SU-DHL-6 (cell line): ENCODE measurements around the gene OR2H2.

Source experiments
- CTCF ChIP-seq: fragments of 200-600 bp; sonication (generic); IDR thresholded peaks from one replicate; pipeline ENCODE4 v1.5.1; 2017; ENCODE audit warnings: antibody characterized with exemption, mild to moderate bottlenecking, low read length, moderate library complexity; ENCODE audit not compliant: insufficient read depth, poor library complexity, severe bottlenecking
- EZH2phosphoT487 ChIP-seq: fragments of 200-600 bp; sonication (generic), shearing (Covaris generic); conservative IDR thresholded peaks from 2 replicates; pipeline ENCODE4 v1.6.1; 2018; ENCODE audit warnings: mild to moderate bottlenecking, antibody characterized with exemption, low read length, moderate library complexity, mixed read lengths

DNA sequence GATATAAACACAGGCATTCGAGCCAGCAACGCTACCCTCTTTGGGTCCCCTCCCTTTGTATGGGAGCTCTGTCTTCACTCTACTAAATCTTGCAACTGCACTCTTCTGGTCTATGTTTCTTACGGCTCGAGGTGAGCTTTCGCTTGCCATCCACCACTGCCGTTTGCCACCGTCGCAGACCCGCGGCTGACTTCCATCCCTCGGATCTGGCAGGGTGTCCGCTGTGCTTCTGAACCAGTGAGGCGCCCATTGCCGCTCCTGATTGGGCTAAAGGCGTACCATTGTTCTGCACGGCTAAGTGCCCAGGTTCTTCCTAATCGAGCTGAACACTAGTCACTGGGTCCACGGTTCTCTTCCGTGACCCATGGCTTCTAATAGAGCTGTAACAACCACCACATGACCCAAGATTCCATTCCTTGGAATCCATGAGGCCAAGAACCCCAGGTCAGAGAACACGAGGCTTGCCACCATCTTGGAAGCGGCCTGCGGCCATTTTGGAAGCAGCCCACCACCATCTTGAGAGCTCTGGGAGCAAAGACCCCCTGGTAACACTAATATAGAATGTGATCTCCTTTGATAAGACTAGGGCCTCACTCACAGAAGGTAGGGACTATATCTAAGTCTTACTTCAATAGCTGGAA, 26.4 kb upstream of the OR2H2 start:
- TF ChIP-seq CTCF = no peak
- no peak for TF ChIP-seq EZH2phosphoT487
